OCI-LY1 (cell line): ENCODE results near the gene PNLIPRP1.

Source experiments
- H2AFZ ChIP-seq: fragments of 200-600 bp; sonication (generic), shearing (Covaris generic); 2 replicates; pipeline ENCODE4 v1.6.0; 2014; ENCODE audit warnings: antibody characterized with exemption, mild to moderate bottlenecking, low read length
- H3F3A ChIP-seq: fragments of 200-600 bp; sonication (generic), shearing (Covaris generic); 2 replicates; pipeline ENCODE4 v1.6.0; 2014; ENCODE audit warnings: mild to moderate bottlenecking, antibody characterized with exemption, low read length, moderate library complexity; ENCODE audit not compliant: insufficient read depth
- H3K27ac ChIP-seq: fragments of 200-600 bp; sonication (generic); 2 replicates; pipeline ENCODE4 v1.5.1; 2014; ENCODE audit warnings: low read length, mixed run types, mild to moderate bottlenecking, low read depth; ENCODE audit not compliant: poor library complexity, severe bottlenecking
- H3K27me3 ChIP-seq: fragments of 200-600 bp; sonication (generic); 2 replicates; pipeline ENCODE4 v1.6.0; 2014; ENCODE audit warnings: antibody characterized with exemption, mild to moderate bottlenecking, low read length, moderate library complexity; ENCODE audit not compliant: insufficient read depth
- H3K36me3 ChIP-seq: fragments of 200-600 bp; sonication (generic); 2 replicates; pipeline ENCODE4 v1.6.1; 2014; ENCODE audit warnings: mild to moderate bottlenecking, antibody characterized with exemption, low read length, moderate library complexity, mixed read lengths; ENCODE audit not compliant: insufficient read depth
- H3K4me1 ChIP-seq: fragments of 200-600 bp; sonication (generic); 2 replicates; pipeline ENCODE4 v1.5.1; 2014; ENCODE audit warnings: mild to moderate bottlenecking, low read length, moderate library complexity; ENCODE audit not compliant: insufficient read depth, severe bottlenecking
- H3K4me2 ChIP-seq: fragments of 200-600 bp; sonication (generic), shearing (Covaris generic); 2 replicates; pipeline ENCODE4 v1.6.1; 2014; ENCODE audit warnings: low read length
- H3K4me3 ChIP-seq: fragments of 200-600 bp; sonication (generic); 2 replicates; pipeline ENCODE4 v1.5.1; 2014; ENCODE audit warnings: low read length, low read depth, mild to moderate bottlenecking, mixed read lengths; ENCODE audit not compliant: poor library complexity, severe bottlenecking
- H3K79me2 ChIP-seq: fragments of 200-600 bp; shearing (Covaris generic); 2 replicates; pipeline ENCODE4 v1.6.1; 2016; ENCODE audit warnings: mixed run types, low read length, mixed read lengths; ENCODE audit not compliant: insufficient read depth
- H3K9ac ChIP-seq: fragments of 200-600 bp; sonication (generic), shearing (Covaris generic); 2 replicates; pipeline ENCODE4 v1.6.1; 2014; ENCODE audit warnings: mild to moderate bottlenecking, low read length, mixed read lengths
- H3K9me2 ChIP-seq: fragments of 200-600 bp; sonication (generic), shearing (Covaris generic); 2 replicates; pipeline ENCODE4 v1.6.1; 2014; ENCODE audit warnings: low read depth, mild to moderate bottlenecking, low read length, mixed read lengths
- H3K9me3 ChIP-seq: fragments of 200-600 bp; shearing (Covaris generic); 2 replicates; pipeline ENCODE4 v1.6.1; 2014; ENCODE audit warnings: low read length, mixed read lengths
- H4K20me1 ChIP-seq: fragments of 200-600 bp; sonication (generic), shearing (Covaris generic); 2 replicates; pipeline ENCODE4 v1.6.0; 2016; ENCODE audit warnings: mild to moderate bottlenecking, low read length; ENCODE audit not compliant: insufficient read depth
- EZH2 ChIP-seq: fragments of 200-600 bp; sonication (generic), shearing (Covaris generic); IDR thresholded peaks from 2 replicates; pipeline ENCODE4 v1.8.0; 2017; ENCODE audit warnings: borderline replicate concordance, mixed run types, mild to moderate bottlenecking, antibody characterized with exemption, low read length, moderate library complexity, mixed read lengths
- TF ChIP-seq, protein P1 (sequence below): fragments of 200-600 bp; sonication (generic), shearing (Covaris generic); IDR thresholded peaks from 2 replicates; pipeline ENCODE4 v1.5.1; 2017; ENCODE audit warnings: mild to moderate bottlenecking, antibody characterized with exemption, low read length, moderate library complexity, mixed read lengths

The PNLIPRP1 gene

DNA sequence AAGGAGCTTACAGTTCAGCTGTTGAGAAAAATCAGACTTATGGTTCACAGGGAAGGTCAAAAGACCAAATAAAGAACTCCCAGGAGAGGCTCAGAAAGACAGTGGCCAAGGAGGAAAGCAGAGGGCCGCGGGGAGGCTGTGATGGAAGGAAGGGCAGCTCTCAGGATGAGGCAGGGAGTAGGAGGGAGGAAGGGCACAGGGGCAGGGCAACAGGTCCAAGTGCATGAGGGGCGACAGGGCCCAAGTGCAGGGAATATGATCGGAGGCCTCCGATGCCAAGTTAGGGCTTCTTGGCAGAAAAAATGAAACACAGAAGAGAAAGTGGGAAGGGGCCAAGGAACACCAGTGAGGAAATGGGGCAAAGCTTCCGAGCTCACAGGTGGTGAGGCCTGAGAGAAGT is 16.6 kb downstream of the PNLIPRP1 start:
- Histone ChIP-seq H3K27me3 (no peaks in the 10 kb centered on the region), H3K4me3 (no peak overlapping the region), H3K9ac (no peak overlapping the region), H3K27ac (no peak overlapping the region), H3K79me2 (no peaks in the 10 kb centered on the region), H3K9me2 (no peaks in the 10 kb centered on the region), H3K9me3 (no peaks in the 10 kb centered on the region), H3K4me2 (no peak overlapping the region), H4K20me1 (no peaks in the 10 kb centered on the region), H2AFZ (no peak overlapping the region), H3F3A (no peaks in the 10 kb centered on the region), H3K4me1 (no peaks in the 10 kb centered on the region), H3K36me3 (no peaks in the 10 kb centered on the region)
- TF ChIP-seq, protein P1, sequence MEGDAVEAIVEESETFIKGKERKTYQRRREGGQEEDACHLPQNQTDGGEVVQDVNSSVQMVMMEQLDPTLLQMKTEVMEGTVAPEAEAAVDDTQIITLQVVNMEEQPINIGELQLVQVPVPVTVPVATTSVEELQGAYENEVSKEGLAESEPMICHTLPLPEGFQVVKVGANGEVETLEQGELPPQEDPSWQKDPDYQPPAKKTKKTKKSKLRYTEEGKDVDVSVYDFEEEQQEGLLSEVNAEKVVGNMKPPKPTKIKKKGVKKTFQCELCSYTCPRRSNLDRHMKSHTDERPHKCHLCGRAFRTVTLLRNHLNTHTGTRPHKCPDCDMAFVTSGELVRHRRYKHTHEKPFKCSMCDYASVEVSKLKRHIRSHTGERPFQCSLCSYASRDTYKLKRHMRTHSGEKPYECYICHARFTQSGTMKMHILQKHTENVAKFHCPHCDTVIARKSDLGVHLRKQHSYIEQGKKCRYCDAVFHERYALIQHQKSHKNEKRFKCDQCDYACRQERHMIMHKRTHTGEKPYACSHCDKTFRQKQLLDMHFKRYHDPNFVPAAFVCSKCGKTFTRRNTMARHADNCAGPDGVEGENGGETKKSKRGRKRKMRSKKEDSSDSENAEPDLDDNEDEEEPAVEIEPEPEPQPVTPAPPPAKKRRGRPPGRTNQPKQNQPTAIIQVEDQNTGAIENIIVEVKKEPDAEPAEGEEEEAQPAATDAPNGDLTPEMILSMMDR = no peak
- no peak for TF ChIP-seq EZH2

DNA sequence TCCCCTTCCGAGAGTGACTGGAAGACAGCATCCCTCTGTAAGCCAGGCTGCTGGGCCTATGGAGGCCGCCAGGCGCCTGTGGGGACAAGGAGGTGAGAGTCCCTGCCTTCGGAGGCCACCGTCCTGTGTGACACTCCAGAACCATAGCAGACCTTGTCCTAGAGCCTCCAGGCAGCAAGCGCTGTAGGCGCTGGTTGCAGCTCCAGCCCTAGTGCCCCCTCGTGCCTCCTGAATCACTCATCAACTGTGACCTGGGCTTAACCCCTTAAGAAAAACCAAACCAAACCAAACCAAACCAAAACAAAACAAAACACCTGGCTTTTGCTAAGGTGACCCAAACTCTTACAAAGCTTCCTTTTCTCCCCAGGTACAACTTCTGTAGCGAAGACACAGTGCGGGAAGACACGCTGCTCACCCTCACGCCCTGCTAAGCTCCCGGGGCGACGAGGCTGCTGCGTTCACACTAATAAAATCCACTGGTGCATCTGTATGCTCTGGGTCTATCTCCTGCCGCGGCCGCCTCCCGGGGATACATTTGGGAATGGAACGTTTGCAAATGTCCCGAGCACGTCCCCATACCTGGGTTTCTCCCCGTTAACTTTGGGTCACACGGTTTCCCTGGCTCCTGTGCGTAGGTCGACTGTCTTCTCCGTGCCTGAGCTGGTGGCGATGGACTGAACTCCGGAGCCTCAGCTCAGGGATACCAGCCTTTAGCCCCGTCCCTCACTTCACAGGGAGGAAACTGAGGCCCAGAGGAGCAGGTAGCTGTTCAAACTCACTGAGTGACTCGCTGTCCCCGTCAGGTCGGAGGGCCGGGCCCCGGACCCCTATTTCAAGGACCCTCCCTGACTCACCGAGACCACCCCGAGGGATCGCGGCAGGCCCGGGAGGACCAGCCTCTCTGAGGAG is 18.2 kb downstream of the PNLIPRP1 start:
- Histone ChIP-seq H3K9me2 (no peaks in the 10 kb centered on the region), H3K27me3 (no peaks in the 10 kb centered on the region), H3K27ac (no peak overlapping the region), H3K9ac (no peak overlapping the region), H4K20me1 (no peaks in the 10 kb centered on the region), H3K79me2 (no peaks in the 10 kb centered on the region), H3K9me3 (no peaks in the 10 kb centered on the region), H3K4me1 (no peaks in the 10 kb centered on the region), H3F3A (no peaks in the 10 kb centered on the region), H2AFZ (no peak overlapping the region), H3K4me3 (no peak overlapping the region), H3K36me3 (no peaks in the 10 kb centered on the region), H3K4me2 (no peak overlapping the region)
- no peak for TF ChIP-seq EZH2
- TF ChIP-seq, protein P1 = no peak

DNA sequence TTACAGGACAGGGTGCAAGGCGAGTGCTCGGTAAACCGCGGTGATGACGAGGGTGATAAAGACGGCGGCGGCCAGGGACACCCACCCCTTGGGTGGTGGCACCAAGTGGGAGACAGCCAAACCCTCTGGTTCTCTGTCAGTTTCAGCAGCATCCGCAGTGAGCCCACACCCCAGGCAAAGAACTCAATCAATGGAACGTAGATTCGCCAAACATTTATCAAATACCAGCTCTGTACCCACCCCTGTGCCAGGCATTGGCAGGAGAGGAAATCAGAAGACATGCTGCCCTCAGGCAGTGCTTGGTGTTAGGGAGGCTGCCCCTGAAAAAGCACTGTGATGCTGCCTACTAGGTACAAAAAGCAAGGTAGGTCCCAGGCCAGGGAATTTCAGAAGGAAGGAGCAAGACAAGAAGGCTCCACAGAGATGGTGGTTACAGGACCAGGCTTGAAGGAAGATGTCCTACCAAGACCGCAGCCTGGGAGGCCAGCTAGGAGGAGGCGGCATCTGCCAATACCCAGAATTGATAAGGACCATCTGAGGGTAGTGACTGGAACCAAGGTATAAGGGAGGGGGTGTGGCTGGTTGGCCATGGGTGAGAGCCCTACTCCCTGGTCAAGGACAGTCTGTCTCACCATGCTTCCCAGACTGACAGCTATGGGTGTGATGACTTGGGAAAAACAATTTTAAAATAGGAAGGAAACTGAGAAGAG is 19.8 kb downstream of the PNLIPRP1 start:
- no peak overlapping the region for H3K27ac ChIP-seq
- H2AFZ ChIP-seq = no peak overlapping the region
- H3K79me2 ChIP-seq = no peaks in the 10 kb centered on the region
- no peaks in the 10 kb centered on the region for H3K9me3 ChIP-seq
- H3K4me1 ChIP-seq = no peaks in the 10 kb centered on the region
- no peaks in the 10 kb centered on the region for H3K27me3 ChIP-seq
- no peak overlapping the region for H3K4me3 ChIP-seq
- no peaks in the 10 kb centered on the region for H3K9me2 ChIP-seq
- H3K4me2 ChIP-seq = no peak overlapping the region
- H4K20me1 ChIP-seq = no peaks in the 10 kb centered on the region
- no peak overlapping the region for H3K9ac ChIP-seq
- no peak for TF ChIP-seq EZH2
- TF ChIP-seq, protein P1 = no peak
- H3K36me3 ChIP-seq = no peaks in the 10 kb centered on the region
- H3F3A ChIP-seq = no peaks in the 10 kb centered on the region
